HCT116 (cell line): ENCODE data around the gene PPP1R12C. TPM values are rescaled to one million over a fixed set of nuclear protein-coding genes. Genes with fewer than 3 reads are reported as not detected.

Experiments
- ATAC-seq: fragments of 200-7000 bp; cut with Tn5 transposase; 2 replicates; pipeline ENCODE4 v1.9.1; 2020; ENCODE audit warnings: mild to moderate bottlenecking, moderate library complexity
- BruUV-seq: library from RNA; stranded (reverse); fragments of 400-500 nt; replicated peaks from 2 replicates; lab custom pipeline; 2021; lab: Mats Ljungman, UMichigan
- CTCF ChIA-PET: fragments of 300-600 bp; sonication (Branson Sonifier 250); formaldehyde crosslinking; loops from one replicate; lab custom pipeline; 2021; ENCODE audit warnings: antibody characterized with exemption; lab: Charles Lee
- POLR2A ChIA-PET: fragments of 300-600, 350-600 bp; sonication (Branson Sonifier 250); formaldehyde crosslinking; loops from one replicate; lab custom pipeline; 2021; ENCODE audit warnings: antibody characterized with exemption; lab: Charles Lee
- RAD21 ChIA-PET, 2 experiments: fragments of 300-600 bp; sonication (Branson Sonifier 250); formaldehyde crosslinking; loops; one replicate each; lab custom pipeline; 2023; ENCODE audit warnings: low total read pairs in 2 of 2; ENCODE audit not compliant: uncharacterized antibody in 2 of 2, unreplicated experiment in 2 of 2, low non-redundant PET in 1 of 2; lab: Charles Lee
- DNase-seq: peaks from one replicate; pipeline ENCODE4 v3.0.0-alpha.2; 2010; ENCODE audit warnings: low read depth, low spot score
- H2AFZ ChIP-seq: fragments of 200-600 bp; shearing (Covaris generic), sonication (generic); 2 replicates; pipeline ENCODE4 v1.6.1; 2017; ENCODE audit warnings: low read depth, mixed run types, mixed read lengths, antibody characterized with exemption, low read length; ENCODE audit not compliant: poor library complexity, severe bottlenecking
- H3K27ac ChIP-seq: 2 replicates; pipeline ENCODE4 v1.5.1; 2012; ENCODE audit warnings: low read depth, low read length
- H3K27me3 ChIP-seq: fragments of 200-600 bp; sonication (generic); 2 replicates; pipeline ENCODE4 v1.6.1; 2016; ENCODE audit warnings: mixed run types, low read length, mixed read lengths; ENCODE audit not compliant: insufficient read depth
- H3K36me3 ChIP-seq, 2 experiments: fragments of 200-500 bp in 1 of 2; fragments of 200-600 bp in 1 of 2; sonication (Bioruptor generic) in 1 of 2; sonication (generic) in 1 of 2; 2 replicates each; pipeline versions ENCODE4 v1.5.1 to v1.6.1; 2014 to 2016; ENCODE audit warnings: low read length in 2 of 2, inconsistent platforms in 1 of 2, mixed read lengths in 1 of 2, mixed run types in 1 of 2; ENCODE audit not compliant: insufficient read depth in 2 of 2, control insufficient read depth in 1 of 2
- H3K4me1 ChIP-seq, 2 experiments: fragments of 200-600 bp in 1 of 2; sonication (generic) in 1 of 2; 2 replicates each; pipeline versions ENCODE4 v1.5.1 to v1.6.1; 2012 to 2017; ENCODE audit warnings: low read length in 2 of 2, inconsistent platforms in 1 of 2, mild to moderate bottlenecking in 1 of 2, mixed read lengths in 1 of 2, mixed run types in 1 of 2, moderate library complexity in 1 of 2; ENCODE audit not compliant: insufficient read depth in 2 of 2, control insufficient read depth in 1 of 2
- H3K4me2 ChIP-seq: fragments of 200-600 bp; sonication (generic); 2 replicates; pipeline ENCODE4 v1.6.1; 2017; ENCODE audit warnings: mixed run types, low read length, mixed read lengths
- H3K4me3 ChIP-seq, 2 experiments: fragments of 200-600 bp in 1 of 2; sonication (generic) in 1 of 2; replicated peaks in 1 of 2; 2 replicates each; pipeline ENCODE4 v1.5.1; 2011 to 2016; ENCODE audit warnings: low read length in 2 of 2, control low read depth in 1 of 2, low read depth in 1 of 2, mild to moderate bottlenecking in 1 of 2, mixed read lengths in 1 of 2, mixed run types in 1 of 2
- H3K79me2 ChIP-seq: fragments of 200-600 bp; sonication (generic); 2 replicates; pipeline ENCODE4 v1.6.1; 2017; ENCODE audit warnings: mild to moderate bottlenecking, mixed run types, low read length, moderate library complexity, mixed read lengths; ENCODE audit not compliant: insufficient read depth
- H3K9ac ChIP-seq: fragments of 200-600 bp; sonication (generic); 2 replicates; pipeline ENCODE4 v1.6.1; 2016; ENCODE audit warnings: low read length, mixed read lengths
- H3K9me2 ChIP-seq: fragments of 200-600 bp; sonication (generic), shearing (Covaris generic); 2 replicates; pipeline ENCODE4 v1.6.1; 2017; ENCODE audit warnings: mixed run types, mild to moderate bottlenecking, moderate library complexity; ENCODE audit not compliant: insufficient read depth
- H3K9me3 ChIP-seq, 2 experiments: fragments of 200-500 bp in 1 of 2; fragments of 200-600 bp in 1 of 2; sonication (Bioruptor generic) in 1 of 2; sonication (generic) in 1 of 2; 2 replicates each; pipeline ENCODE4 v1.6.1; 2014 to 2017; ENCODE audit warnings: low read length in 2 of 2, mixed read lengths in 2 of 2, inconsistent platforms in 1 of 2, low read depth in 1 of 2, mild to moderate bottlenecking in 1 of 2, mixed run types in 1 of 2, moderate library complexity in 1 of 2; ENCODE audit not compliant: control insufficient read depth in 1 of 2, insufficient read depth in 1 of 2
- H4K20me1 ChIP-seq: fragments of 200-600 bp; sonication (generic), shearing (Covaris generic); 2 replicates; pipeline ENCODE4 v1.6.1; 2017; ENCODE audit warnings: mixed run types, mild to moderate bottlenecking, moderate library complexity; ENCODE audit not compliant: insufficient read depth
- CBX3 ChIP-seq: IDR thresholded peaks from 2 replicates; pipeline ENCODE4 v1.6.1; 2012; ENCODE audit warnings: low read depth
- CEBPB ChIP-seq: IDR thresholded peaks from 2 replicates; pipeline ENCODE4 v1.6.1; 2012; ENCODE audit warnings: low read depth
- EZH2 ChIP-seq: fragments of 200-600 bp; sonication (generic); IDR thresholded peaks from 2 replicates; pipeline ENCODE4 v1.6.1; 2017; ENCODE audit warnings: antibody characterized with exemption, mixed run types
- EZH2phosphoT487 ChIP-seq: fragments of 200-600 bp; IDR thresholded peaks from 2 replicates; pipeline ENCODE4 v1.6.1; 2018; ENCODE audit warnings: antibody characterized with exemption, borderline replicate concordance
- FOSL1 ChIP-seq: IDR thresholded peaks from 2 replicates; pipeline ENCODE4 v1.6.1; 2012; ENCODE audit warnings: low read depth
- JUND ChIP-seq: IDR thresholded peaks from 2 replicates; pipeline ENCODE4 v1.6.1; 2012
- POLR2A ChIP-seq: IDR thresholded peaks from 2 replicates; pipeline ENCODE4 v1.7.0; 2011; ENCODE audit warnings: borderline replicate concordance; ENCODE audit not compliant: insufficient read depth, insufficient read length; ENCODE audit errors: extremely low read depth
- POLR2AphosphoS5 ChIP-seq: IDR thresholded peaks from 2 replicates; pipeline ENCODE4 v1.6.1; 2011; ENCODE audit warnings: mild to moderate bottlenecking, low read depth, low read length, moderate library complexity
- RAD21 ChIP-seq: IDR thresholded peaks from 2 replicates; pipeline ENCODE4 v1.6.1; 2012; ENCODE audit warnings: low read depth, mild to moderate bottlenecking
- SRF ChIP-seq: IDR thresholded peaks from 2 replicates; pipeline ENCODE4 v1.6.1; 2012; ENCODE audit warnings: low read depth
- TCF7L2 ChIP-seq: IDR thresholded peaks from 2 replicates; pipeline ENCODE4 v1.7.0; 2011; ENCODE audit warnings: borderline replicate concordance, inconsistent platforms; ENCODE audit not compliant: insufficient read depth, insufficient read length; ENCODE audit errors: extremely low read depth
- YY1 ChIP-seq: IDR thresholded peaks from 2 replicates; pipeline ENCODE4 v1.6.1; 2011; ENCODE audit warnings: low read length, low read depth, moderate library complexity, mild to moderate bottlenecking; ENCODE audit not compliant: insufficient replicate concordance; ENCODE audit errors: extremely low read depth
- ZFX ChIP-seq: fragments of 450-650 bp; IDR thresholded peaks from 2 replicates; pipeline ENCODE4 v1.6.1; 2017
- ZNF274 ChIP-seq: fragments of 200-500 bp; sonication (Bioruptor generic); IDR thresholded peaks from 2 replicates; pipeline ENCODE4 v1.6.1; 2014; ENCODE audit warnings: mild to moderate bottlenecking, low read depth, low read length, inconsistent platforms
- intact Hi-C: fragments of 100-400 bp; cut with micrococcal nuclease; formaldehyde crosslinking; loops from 2 replicates; pipeline ENCODE4 v1.10.0; 2022
- total RNA-seq: library from RNA; stranded (reverse); gene quantifications from one replicate; pipeline ENCODE4 v1.2.1, GENCODE V29; 2021; ENCODE audit not compliant: unreplicated experiment
- TF ChIP-seq, protein P1 (sequence below): IDR thresholded peaks from 2 replicates; pipeline ENCODE4 v1.6.1; 2012; ENCODE audit warnings: low read depth
- TF ChIP-seq, protein P2 (sequence below), 3 experiments: fragments of 200-600 bp in 1 of 3; sonication (generic) in 1 of 3; IDR thresholded peaks in 2 of 3; conservative IDR thresholded peaks in 1 of 3; 2 replicates each; pipeline ENCODE4 v1.5.1; 2012 to 2017; ENCODE audit warnings: low read depth in 2 of 3, low read length in 2 of 3, antibody characterized with exemption in 1 of 3, borderline replicate concordance in 1 of 3, control low read depth in 1 of 3, mild to moderate bottlenecking in 1 of 3, mixed read lengths in 1 of 3, mixed run types in 1 of 3, moderate library complexity in 1 of 3; ENCODE audit not compliant: insufficient read depth in 1 of 3
- TF ChIP-seq, protein P3 (sequence below): IDR thresholded peaks from 2 replicates; pipeline ENCODE4 v1.6.1; 2011; ENCODE audit warnings: mild to moderate bottlenecking, low read length, moderate library complexity; ENCODE audit not compliant: insufficient replicate concordance; ENCODE audit errors: extremely low read depth

Gene PPP1R12C
- total RNA-seq, 1 experiment from 2014 or later, result 83.2 TPM

DNA sequence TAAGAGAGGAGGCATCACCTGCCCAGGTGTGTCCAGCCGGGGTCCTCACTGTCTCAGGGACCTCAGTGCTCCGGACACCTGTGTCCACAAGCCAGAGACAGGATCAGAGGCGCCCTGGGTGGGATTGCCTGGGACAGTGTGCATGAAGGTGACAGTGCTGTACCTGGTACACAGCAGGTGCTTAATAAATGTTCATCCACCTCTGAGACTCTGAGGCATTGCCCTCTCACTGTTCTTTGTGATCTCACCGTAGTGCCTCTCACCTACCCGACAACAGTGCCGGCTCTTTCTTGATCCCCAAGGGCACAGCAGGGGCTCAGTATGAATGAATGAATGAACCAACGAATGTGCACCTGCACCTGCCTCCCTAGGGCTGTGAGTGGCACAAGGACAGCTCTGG, 63.7 kb downstream of the PPP1R12C start (continued):
- TF ChIP-seq, protein P1, sequence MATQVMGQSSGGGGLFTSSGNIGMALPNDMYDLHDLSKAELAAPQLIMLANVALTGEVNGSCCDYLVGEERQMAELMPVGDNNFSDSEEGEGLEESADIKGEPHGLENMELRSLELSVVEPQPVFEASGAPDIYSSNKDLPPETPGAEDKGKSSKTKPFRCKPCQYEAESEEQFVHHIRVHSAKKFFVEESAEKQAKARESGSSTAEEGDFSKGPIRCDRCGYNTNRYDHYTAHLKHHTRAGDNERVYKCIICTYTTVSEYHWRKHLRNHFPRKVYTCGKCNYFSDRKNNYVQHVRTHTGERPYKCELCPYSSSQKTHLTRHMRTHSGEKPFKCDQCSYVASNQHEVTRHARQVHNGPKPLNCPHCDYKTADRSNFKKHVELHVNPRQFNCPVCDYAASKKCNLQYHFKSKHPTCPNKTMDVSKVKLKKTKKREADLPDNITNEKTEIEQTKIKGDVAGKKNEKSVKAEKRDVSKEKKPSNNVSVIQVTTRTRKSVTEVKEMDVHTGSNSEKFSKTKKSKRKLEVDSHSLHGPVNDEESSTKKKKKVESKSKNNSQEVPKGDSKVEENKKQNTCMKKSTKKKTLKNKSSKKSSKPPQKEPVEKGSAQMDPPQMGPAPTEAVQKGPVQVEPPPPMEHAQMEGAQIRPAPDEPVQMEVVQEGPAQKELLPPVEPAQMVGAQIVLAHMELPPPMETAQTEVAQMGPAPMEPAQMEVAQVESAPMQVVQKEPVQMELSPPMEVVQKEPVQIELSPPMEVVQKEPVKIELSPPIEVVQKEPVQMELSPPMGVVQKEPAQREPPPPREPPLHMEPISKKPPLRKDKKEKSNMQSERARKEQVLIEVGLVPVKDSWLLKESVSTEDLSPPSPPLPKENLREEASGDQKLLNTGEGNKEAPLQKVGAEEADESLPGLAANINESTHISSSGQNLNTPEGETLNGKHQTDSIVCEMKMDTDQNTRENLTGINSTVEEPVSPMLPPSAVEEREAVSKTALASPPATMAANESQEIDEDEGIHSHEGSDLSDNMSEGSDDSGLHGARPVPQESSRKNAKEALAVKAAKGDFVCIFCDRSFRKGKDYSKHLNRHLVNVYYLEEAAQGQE, result no peak
- no peak for TF ChIP-seq ZFX
- no peak for TF ChIP-seq POLR2AphosphoS5
- no peak for TF ChIP-seq TCF7L2
- no peak for TF ChIP-seq CEBPB
- TF ChIP-seq RAD21, result no peak
- TF ChIP-seq JUND, result no peak

DNA sequence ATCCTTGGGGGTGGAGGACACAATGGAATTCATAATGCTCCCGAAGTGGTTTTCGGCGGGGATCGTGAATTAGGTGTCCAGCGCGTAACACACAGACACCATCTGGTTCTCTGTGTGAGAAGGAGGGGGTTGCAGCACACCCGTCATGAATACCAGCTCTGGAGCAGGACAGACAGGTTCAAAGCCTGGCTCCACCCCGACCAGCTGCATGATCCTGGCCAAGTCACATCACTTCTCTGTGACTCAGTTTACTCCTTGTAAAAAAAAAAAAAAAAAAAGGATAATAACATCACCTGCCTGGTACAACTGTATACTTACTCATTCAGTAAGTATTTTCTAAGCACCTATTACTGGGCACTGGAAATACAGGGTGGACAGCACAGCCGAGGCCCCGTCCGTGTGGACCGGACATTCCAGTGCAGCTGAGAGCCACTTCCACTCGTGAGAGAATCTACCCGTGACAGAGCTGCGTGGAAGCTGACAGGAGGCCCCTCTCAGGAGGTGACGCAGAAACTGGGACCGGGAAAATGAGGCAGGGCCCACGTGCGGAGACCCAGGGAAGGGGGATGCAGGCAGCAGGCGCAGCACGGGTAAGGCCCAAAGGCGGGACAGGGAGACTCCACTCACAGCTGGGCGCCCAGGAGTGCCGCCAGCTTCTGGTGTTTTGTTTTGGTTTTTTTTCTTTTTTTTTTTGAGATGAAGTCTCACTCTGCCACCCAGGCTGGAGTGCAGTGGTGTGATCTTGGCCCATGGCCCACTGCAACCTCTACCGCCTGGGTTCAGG, 66.5 kb downstream of the PPP1R12C start:
- intact Hi-C loops, result no loop called here
- CTCF ChIA-PET, result no interaction called here
- ATAC-seq, result no peak
- no TSS peak for BruUV-seq
- Histone ChIP-seq H3K27ac (no peak overlapping the region), H3K27me3 (no peaks in the 10 kb centered on the region), H3K4me3 (no peak overlapping the region), H3K36me3 (peaks cover 30 to 47% of the 10 kb centered on the region in 2 experiments), H3K4me1 (no peaks in the 10 kb centered on the region), H2AFZ (no peak overlapping the region), H3K79me2 (peaks cover 53% of the 10 kb centered on the region), H3K9me3 (no peaks in the 10 kb centered on the region), H3K9ac (no peak overlapping the region), H4K20me1 (no peaks in the 10 kb centered on the region), H3K9me2 (no peaks in the 10 kb centered on the region), H3K4me2 (no peak overlapping the region)
- no peak for DNase-seq
- POLR2A ChIA-PET, result no interaction called here
- RAD21 ChIA-PET, result no interaction called here
- TF ChIP-seq, protein P2, sequence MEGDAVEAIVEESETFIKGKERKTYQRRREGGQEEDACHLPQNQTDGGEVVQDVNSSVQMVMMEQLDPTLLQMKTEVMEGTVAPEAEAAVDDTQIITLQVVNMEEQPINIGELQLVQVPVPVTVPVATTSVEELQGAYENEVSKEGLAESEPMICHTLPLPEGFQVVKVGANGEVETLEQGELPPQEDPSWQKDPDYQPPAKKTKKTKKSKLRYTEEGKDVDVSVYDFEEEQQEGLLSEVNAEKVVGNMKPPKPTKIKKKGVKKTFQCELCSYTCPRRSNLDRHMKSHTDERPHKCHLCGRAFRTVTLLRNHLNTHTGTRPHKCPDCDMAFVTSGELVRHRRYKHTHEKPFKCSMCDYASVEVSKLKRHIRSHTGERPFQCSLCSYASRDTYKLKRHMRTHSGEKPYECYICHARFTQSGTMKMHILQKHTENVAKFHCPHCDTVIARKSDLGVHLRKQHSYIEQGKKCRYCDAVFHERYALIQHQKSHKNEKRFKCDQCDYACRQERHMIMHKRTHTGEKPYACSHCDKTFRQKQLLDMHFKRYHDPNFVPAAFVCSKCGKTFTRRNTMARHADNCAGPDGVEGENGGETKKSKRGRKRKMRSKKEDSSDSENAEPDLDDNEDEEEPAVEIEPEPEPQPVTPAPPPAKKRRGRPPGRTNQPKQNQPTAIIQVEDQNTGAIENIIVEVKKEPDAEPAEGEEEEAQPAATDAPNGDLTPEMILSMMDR (IDR thresholded peaks at IDR 0.05 in 2 of 3, conservative IDR thresholded peaks at IDR 0.05 in 1 of 3; ENCODE audit: borderline replicate concordance in 1 of 3, insufficient read depth in 1 of 3, low read depth in 2 of 3, low read length in 2 of 3), result no peak
- TF ChIP-seq TCF7L2 (no peak), ZFX (no peak), YY1 (no peak), SRF (no peak), EZH2phosphoT487 (no peak), EZH2 (no peak), CBX3 (no peak), JUND (no peak), ZNF274 (no peak), POLR2AphosphoS5 (no peak), RAD21 (no peak), POLR2A (no peak), FOSL1 (no peak)
- TF ChIP-seq, protein P3, sequence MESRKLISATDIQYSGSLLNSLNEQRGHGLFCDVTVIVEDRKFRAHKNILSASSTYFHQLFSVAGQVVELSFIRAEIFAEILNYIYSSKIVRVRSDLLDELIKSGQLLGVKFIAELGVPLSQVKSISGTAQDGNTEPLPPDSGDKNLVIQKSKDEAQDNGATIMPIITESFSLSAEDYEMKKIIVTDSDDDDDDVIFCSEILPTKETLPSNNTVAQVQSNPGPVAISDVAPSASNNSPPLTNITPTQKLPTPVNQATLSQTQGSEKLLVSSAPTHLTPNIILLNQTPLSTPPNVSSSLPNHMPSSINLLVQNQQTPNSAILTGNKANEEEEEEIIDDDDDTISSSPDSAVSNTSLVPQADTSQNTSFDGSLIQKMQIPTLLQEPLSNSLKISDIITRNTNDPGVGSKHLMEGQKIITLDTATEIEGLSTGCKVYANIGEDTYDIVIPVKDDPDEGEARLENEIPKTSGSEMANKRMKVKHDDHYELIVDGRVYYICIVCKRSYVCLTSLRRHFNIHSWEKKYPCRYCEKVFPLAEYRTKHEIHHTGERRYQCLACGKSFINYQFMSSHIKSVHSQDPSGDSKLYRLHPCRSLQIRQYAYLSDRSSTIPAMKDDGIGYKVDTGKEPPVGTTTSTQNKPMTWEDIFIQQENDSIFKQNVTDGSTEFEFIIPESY, result no peak
